Measurements from ENCODE around the gene OSTM1. TPM values are rescaled to one million over a fixed set of nuclear protein-coding genes. Genes with fewer than 3 reads are reported as not detected.

Gene OSTM1
- total and polyA plus RNA-seq, 2 of the 13 experiments (the other 11 are each of a cell fraction or from before 2014, with no cell fraction given), result 8.7 to 20.5 TPM

DNA sequence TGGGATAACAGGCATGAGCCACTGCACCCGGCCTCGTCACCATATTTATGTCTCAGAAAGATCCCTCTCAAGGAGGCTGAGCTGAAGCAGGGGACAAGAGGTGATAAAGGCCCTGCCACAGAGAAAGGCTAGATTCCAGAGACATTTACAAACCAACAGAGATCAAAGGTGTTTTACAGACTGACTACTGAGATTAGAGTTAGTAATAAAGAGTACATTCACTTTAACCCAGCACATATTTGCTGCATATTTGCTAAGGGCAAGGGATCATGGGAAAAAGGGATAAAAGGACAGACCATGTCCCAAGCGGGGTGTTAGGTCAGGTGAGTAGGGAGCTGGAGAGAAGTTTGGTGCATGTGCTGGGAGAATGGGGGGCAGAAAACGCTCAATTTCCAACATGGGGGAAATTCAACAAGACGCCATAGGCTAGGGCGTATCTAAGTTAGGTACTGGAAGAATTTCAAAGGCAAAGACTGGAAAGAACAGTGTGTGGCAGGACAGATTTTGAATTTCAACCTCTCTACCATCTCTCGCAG, 72.8 kb downstream of the OSTM1 start (continued):
- TF ChIP-seq SOX13 (IDR thresholded peaks at IDR 0.05), result no peak
- peak in 1 of 2 experiments; percentile 84; a peak in 2 of 4 replicates for TF ChIP-seq SOX13 (CRISPR knock-in tag; conservative IDR thresholded peaks at IDR 0.05 in 1 of 2, IDR thresholded peaks at IDR 0.05 in 1 of 2)
- peak; percentile 58; the same call in 1 of the 2 replicates for TF ChIP-seq ZNF3 (CRISPR knock-in tag; IDR thresholded peaks at IDR 0.05)
- TF ChIP-seq TCF7 (IDR thresholded peaks at IDR 0.05; ENCODE audit: low read depth), result peak; percentile 80
- peak; percentile 96 for TF ChIP-seq ZNF205 (CRISPR knock-in tag; IDR thresholded peaks at IDR 0.05)
- peak; percentile 76; the same call in 1 of the 2 replicates for TF ChIP-seq RCOR2 (CRISPR knock-in tag; IDR thresholded peaks at IDR 0.05)
- TF ChIP-seq ZNF383 (CRISPR knock-in tag; IDR thresholded peaks at IDR 0.05; ENCODE audit: borderline replicate concordance), result no peak
- peak; percentile 67 for TF ChIP-seq HNF4A (CRISPR knock-in tag; IDR thresholded peaks at IDR 0.05)
- no peak for TF ChIP-seq TOE1 (CRISPR knock-in tag; IDR thresholded peaks at IDR 0.05)
- 0 out of 2 replicates have a peak, but pooled peaks have one; percentile 33 for TF ChIP-seq ZNF878 (CRISPR knock-in tag; IDR thresholded peaks at IDR 0.05)
- TF ChIP-seq ZNF614 (CRISPR knock-in tag; IDR thresholded peaks at IDR 0.05; ENCODE audit: borderline replicate concordance), result 0 out of 2 replicates have a peak, but pooled peaks have one; percentile 26
- TF ChIP-seq NR2F6 (IDR thresholded peaks at IDR 0.05), result peak; percentile 78
- TF ChIP-seq NR2F6 (CRISPR knock-in tag; IDR thresholded peaks at IDR 0.05), result peak; percentile 69
- TF ChIP-seq FOXA1 (IDR thresholded peaks at IDR 0.05), result no peak
- TF ChIP-seq FOXA1 (CRISPR knock-in tag; IDR thresholded peaks at IDR 0.05), result peak; percentile 79
- TF ChIP-seq, protein P1, sequence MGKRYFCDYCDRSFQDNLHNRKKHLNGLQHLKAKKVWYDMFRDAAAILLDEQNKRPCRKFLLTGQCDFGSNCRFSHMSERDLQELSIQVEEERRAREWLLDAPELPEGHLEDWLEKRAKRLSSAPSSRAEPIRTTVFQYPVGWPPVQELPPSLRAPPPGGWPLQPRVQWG (CRISPR knock-in tag; IDR thresholded peaks at IDR 0.05; ENCODE audit: borderline replicate concordance, low read depth), result no peak
- TF ChIP-seq, protein P2, sequence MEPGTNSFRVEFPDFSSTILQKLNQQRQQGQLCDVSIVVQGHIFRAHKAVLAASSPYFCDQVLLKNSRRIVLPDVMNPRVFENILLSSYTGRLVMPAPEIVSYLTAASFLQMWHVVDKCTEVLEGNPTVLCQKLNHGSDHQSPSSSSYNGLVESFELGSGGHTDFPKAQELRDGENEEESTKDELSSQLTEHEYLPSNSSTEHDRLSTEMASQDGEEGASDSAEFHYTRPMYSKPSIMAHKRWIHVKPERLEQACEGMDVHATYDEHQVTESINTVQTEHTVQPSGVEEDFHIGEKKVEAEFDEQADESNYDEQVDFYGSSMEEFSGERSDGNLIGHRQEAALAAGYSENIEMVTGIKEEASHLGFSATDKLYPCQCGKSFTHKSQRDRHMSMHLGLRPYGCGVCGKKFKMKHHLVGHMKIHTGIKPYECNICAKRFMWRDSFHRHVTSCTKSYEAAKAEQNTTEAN (CRISPR knock-in tag; conservative IDR thresholded peaks at IDR 0.05), result 0 out of 2 replicates have a peak, but pooled peaks have one; percentile 22
- TF ChIP-seq ZFY (CRISPR knock-in tag; IDR thresholded peaks at IDR 0.05), result 0 out of 2 replicates have a peak, but pooled peaks have one; percentile 8
- peak; percentile 82 for TF ChIP-seq BHLHE40 (IDR thresholded peaks at IDR 0.05; ENCODE audit: low read length)
- TF ChIP-seq ZNF143 (CRISPR knock-in tag; IDR thresholded peaks at IDR 0.05), result peak; percentile 87
- no peak for TF ChIP-seq PAF1 (CRISPR knock-in tag; IDR thresholded peaks at IDR 0.05)
- TF ChIP-seq FOXA3 (CRISPR knock-in tag; IDR thresholded peaks at IDR 0.05), result peak; percentile 75
- peak; percentile 69; the same call in 1 of the 2 replicates for TF ChIP-seq ZNF792 (CRISPR knock-in tag; IDR thresholded peaks at IDR 0.05)
- no peak for TF ChIP-seq BORCS8-MEF2B (CRISPR knock-in tag; IDR thresholded peaks at IDR 0.05)
- 0 out of 2 replicates have a peak, but pooled peaks have one; percentile 41 for TF ChIP-seq RXRA (CRISPR knock-in tag; IDR thresholded peaks at IDR 0.05)
- TF ChIP-seq ASH2L (IDR thresholded peaks at IDR 0.05; ENCODE audit: insufficient read length, low read depth, low read length), result peak; percentile 19
- TF ChIP-seq HDAC1 (CRISPR knock-in tag; IDR thresholded peaks at IDR 0.05), result peak; percentile 74
- no peak for TF ChIP-seq HIVEP1 (CRISPR knock-in tag; IDR thresholded peaks at IDR 0.05)
- peak; percentile 74; the same call in 1 of the 2 replicates for TF ChIP-seq SOX5 (CRISPR knock-in tag; IDR thresholded peaks at IDR 0.05; ENCODE audit: borderline replicate concordance)
- TF ChIP-seq KLF11 (CRISPR knock-in tag; IDR thresholded peaks at IDR 0.05), result no peak
- TF ChIP-seq ZBTB7B (CRISPR knock-in tag; IDR thresholded peaks at IDR 0.05), result 0 out of 2 replicates have a peak, but pooled peaks have one; percentile 28
- peak; percentile 25; the same call in 1 of the 2 replicates for TF ChIP-seq NCOR1 (IDR thresholded peaks at IDR 0.05; ENCODE audit: borderline replicate concordance, low read length)
- 0 out of 2 replicates have a peak, but pooled peaks have one; percentile 42 for TF ChIP-seq SRF (IDR thresholded peaks at IDR 0.05; ENCODE audit: low read depth, low read length)
- peak; percentile 63 for TF ChIP-seq SAP130 (CRISPR knock-in tag; IDR thresholded peaks at IDR 0.05; ENCODE audit: low read depth)
- peak; percentile 50; the same call in 1 of the 2 replicates for TF ChIP-seq REPIN1 (CRISPR knock-in tag; IDR thresholded peaks at IDR 0.05; ENCODE audit: borderline replicate concordance, low read depth)
